ENCODE results near the gene ZNF385A.

- no peak for TF ChIP-seq CTCF (conservative IDR thresholded peaks at IDR 0.05; ENCODE audit: low read depth, low read length)
- no peak for TF ChIP-seq EZH2 (IDR thresholded peaks at IDR 0.05; ENCODE audit: borderline replicate concordance, low read depth, low read length, poor library complexity, severe bottlenecking)
Observed at GRCh38 chr12:54358191-54358944, 26.2 kb downstream of the ZNF385A start.

All from A673 (cell line).